ENCODE measurements around the gene SERPINB7. TPM values are rescaled to one million over a fixed set of nuclear protein-coding genes. Genes with fewer than 3 reads are reported as not detected.

SERPINB7 gene
- total RNA-seq, 1 experiment from 2014 or later: not detected

DNA sequence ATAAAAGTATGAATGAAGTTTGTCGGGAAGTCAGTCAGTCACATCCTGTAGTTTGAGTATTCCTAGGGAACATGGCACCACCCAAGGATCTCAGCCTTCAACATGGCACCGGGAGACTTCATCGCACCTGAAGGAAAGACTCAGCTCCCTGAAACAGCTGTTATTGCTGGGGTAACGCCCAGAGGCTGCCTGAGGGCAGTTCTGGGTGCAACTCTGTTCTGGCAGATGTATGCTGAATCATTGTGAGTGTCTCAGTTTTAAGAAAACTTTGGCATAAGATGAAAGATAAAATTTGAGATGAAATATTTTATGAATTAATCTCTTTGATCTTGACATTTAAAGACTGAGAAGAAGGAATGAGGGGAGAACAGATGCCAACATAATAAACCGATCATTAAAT lies 62.4 kb downstream of the SERPINB7 start:
- intact Hi-C loops (cut with micrococcal nuclease): no loop called here
- Histone ChIP-seq H3K27me3 (ENCODE audit: insufficient read depth, low read length) (no peaks in the 10 kb centered on the region), H3K4me3 (replicated peaks in 1 of 2; ENCODE audit: low read depth in 1 of 2, low read length in 2 of 2) (no peak overlapping the region), H2AFZ (ENCODE audit: low read depth, low read length, poor library complexity, severe bottlenecking) (no peak overlapping the region), H3K36me3 (ENCODE audit: control insufficient read depth in 1 of 2, insufficient read depth in 2 of 2, low read length in 2 of 2) (no peaks in the 10 kb centered on the region), H3K27ac (ENCODE audit: low read depth, low read length) (no peak overlapping the region), H4K20me1 (ENCODE audit: insufficient read depth) (no peaks in the 10 kb centered on the region; the same call in 1 of the 2 replicates), H3K9ac (ENCODE audit: low read length) (no peak overlapping the region), H3K9me2 (ENCODE audit: insufficient read depth) (no peaks in the 10 kb centered on the region), H3K4me2 (ENCODE audit: low read length) (no peak overlapping the region), H3K79me2 (ENCODE audit: insufficient read depth, low read length) (no peaks in the 10 kb centered on the region), H3K9me3 (ENCODE audit: control insufficient read depth in 1 of 2, insufficient read depth in 1 of 2, low read depth in 1 of 2, low read length in 2 of 2) (no peaks in the 10 kb centered on the region), H3K4me1 (ENCODE audit: control insufficient read depth in 1 of 2, insufficient read depth in 2 of 2, low read length in 2 of 2) (no peaks in the 10 kb centered on the region)
- ChIA-PET RAD21 (ENCODE audit: low non-redundant PET in 1 of 2, low total read pairs in 2 of 2, uncharacterized antibody in 2 of 2, unreplicated experiment in 2 of 2) (no interaction called here), CTCF (interaction anchor here (2.8 kb wide), 1 partner anchor 14 kb away, joined by 8 read pairs; no protein-coding TSS in a partner anchor), POLR2A (no interaction called here)
- TF ChIP-seq POLR2AphosphoS5 (IDR thresholded peaks at IDR 0.05; ENCODE audit: low read depth, low read length): no peak
- TF ChIP-seq POLR2A (IDR thresholded peaks at IDR 0.05; ENCODE audit: borderline replicate concordance, extremely low read depth, insufficient read depth, insufficient read length): no peak
- TF ChIP-seq SP1 (IDR thresholded peaks at IDR 0.05; ENCODE audit: low read depth): no peak
- ATAC-seq (no peak), DNase-seq (ENCODE audit: low read depth, low spot score) (no peak)
- no TSS peak for BruUV-seq (replicated peaks)

DNA sequence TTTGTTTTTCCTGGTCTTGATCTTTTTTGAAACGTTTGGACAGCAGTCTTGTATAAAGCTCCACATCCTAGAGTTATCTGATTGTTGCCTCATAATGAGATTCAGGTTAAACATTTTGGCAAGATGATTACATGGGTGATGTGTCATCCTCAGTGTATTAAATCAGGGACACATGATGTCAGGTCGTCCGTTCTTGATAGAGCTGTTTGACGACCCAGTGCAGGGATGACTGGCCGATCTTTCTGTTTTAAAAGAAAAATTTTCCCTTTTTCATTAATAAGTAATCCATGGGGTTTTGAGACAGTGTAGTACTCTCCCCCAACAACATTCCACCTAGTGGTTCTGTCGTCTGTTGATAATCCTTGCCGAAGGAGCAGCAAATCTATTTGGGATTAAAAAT lies 67.8 kb downstream of the SERPINB7 start:
- no peaks in the 10 kb centered on the region for H3K9me2 ChIP-seq (ENCODE audit: insufficient read depth)
- ATAC-seq (no peak), DNase-seq (ENCODE audit: low read depth, low spot score) (no peak)
- H3K27me3 ChIP-seq (ENCODE audit: insufficient read depth, low read length): no peaks in the 10 kb centered on the region
- intact Hi-C loops (cut with micrococcal nuclease): loop anchor here (10.0 kb wide), 1 partner anchor 498 kb away; no protein-coding TSS in a partner anchor
- RAD21 ChIA-PET (ENCODE audit: low non-redundant PET in 1 of 2, low total read pairs in 2 of 2, uncharacterized antibody in 2 of 2, unreplicated experiment in 2 of 2): interaction anchor here (0.7 kb wide), 2 partner anchors 325 kb away, joined by 3 read pairs; no protein-coding TSS in a partner anchor
- H2AFZ ChIP-seq (ENCODE audit: low read depth, low read length, poor library complexity, severe bottlenecking): no peak overlapping the region
- no peak overlapping the region for H3K4me3 ChIP-seq (replicated peaks in 1 of 2; ENCODE audit: low read depth in 1 of 2, low read length in 2 of 2)
- no peaks in the 10 kb centered on the region for H3K4me1 ChIP-seq (ENCODE audit: control insufficient read depth in 1 of 2, insufficient read depth in 2 of 2, low read length in 2 of 2)
- no peaks in the 10 kb centered on the region; the same call in 1 of the 2 replicates for H4K20me1 ChIP-seq (ENCODE audit: insufficient read depth)
- no peaks in the 10 kb centered on the region for H3K79me2 ChIP-seq (ENCODE audit: insufficient read depth, low read length)
- no peaks in the 10 kb centered on the region for H3K9me3 ChIP-seq (ENCODE audit: control insufficient read depth in 1 of 2, insufficient read depth in 1 of 2, low read depth in 1 of 2, low read length in 2 of 2)
- POLR2A ChIA-PET: no interaction called here
- no peak overlapping the region for H3K9ac ChIP-seq (ENCODE audit: low read length)
- BruUV-seq (replicated peaks): no TSS peak
- H3K27ac ChIP-seq (ENCODE audit: low read depth, low read length): no peak overlapping the region
- H3K36me3 ChIP-seq (ENCODE audit: control insufficient read depth in 1 of 2, insufficient read depth in 2 of 2, low read length in 2 of 2): no peaks in the 10 kb centered on the region
- no peak overlapping the region for H3K4me2 ChIP-seq (ENCODE audit: low read length)
- CTCF ChIA-PET: interaction anchor here (0.7 to 2.5 kb wide), 8 partner anchors 19 to 827 kb away, joined by 3 to 32 read pairs (median 4); no protein-coding TSS in a partner anchor
- TF ChIP-seq EGR1 (IDR thresholded peaks at IDR 0.05; ENCODE audit: low read depth): no peak
- no peak for TF ChIP-seq SP1 (IDR thresholded peaks at IDR 0.05; ENCODE audit: low read depth)
- TF ChIP-seq, protein P1, sequence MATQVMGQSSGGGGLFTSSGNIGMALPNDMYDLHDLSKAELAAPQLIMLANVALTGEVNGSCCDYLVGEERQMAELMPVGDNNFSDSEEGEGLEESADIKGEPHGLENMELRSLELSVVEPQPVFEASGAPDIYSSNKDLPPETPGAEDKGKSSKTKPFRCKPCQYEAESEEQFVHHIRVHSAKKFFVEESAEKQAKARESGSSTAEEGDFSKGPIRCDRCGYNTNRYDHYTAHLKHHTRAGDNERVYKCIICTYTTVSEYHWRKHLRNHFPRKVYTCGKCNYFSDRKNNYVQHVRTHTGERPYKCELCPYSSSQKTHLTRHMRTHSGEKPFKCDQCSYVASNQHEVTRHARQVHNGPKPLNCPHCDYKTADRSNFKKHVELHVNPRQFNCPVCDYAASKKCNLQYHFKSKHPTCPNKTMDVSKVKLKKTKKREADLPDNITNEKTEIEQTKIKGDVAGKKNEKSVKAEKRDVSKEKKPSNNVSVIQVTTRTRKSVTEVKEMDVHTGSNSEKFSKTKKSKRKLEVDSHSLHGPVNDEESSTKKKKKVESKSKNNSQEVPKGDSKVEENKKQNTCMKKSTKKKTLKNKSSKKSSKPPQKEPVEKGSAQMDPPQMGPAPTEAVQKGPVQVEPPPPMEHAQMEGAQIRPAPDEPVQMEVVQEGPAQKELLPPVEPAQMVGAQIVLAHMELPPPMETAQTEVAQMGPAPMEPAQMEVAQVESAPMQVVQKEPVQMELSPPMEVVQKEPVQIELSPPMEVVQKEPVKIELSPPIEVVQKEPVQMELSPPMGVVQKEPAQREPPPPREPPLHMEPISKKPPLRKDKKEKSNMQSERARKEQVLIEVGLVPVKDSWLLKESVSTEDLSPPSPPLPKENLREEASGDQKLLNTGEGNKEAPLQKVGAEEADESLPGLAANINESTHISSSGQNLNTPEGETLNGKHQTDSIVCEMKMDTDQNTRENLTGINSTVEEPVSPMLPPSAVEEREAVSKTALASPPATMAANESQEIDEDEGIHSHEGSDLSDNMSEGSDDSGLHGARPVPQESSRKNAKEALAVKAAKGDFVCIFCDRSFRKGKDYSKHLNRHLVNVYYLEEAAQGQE (IDR thresholded peaks at IDR 0.05; ENCODE audit: low read depth): no peak
- no peak for TF ChIP-seq ZNF274 (IDR thresholded peaks at IDR 0.05; ENCODE audit: low read depth, low read length)
- TF ChIP-seq POLR2A (IDR thresholded peaks at IDR 0.05; ENCODE audit: borderline replicate concordance, extremely low read depth, insufficient read depth, insufficient read length): no peak
- TF ChIP-seq EZH2phosphoT487 (IDR thresholded peaks at IDR 0.05; ENCODE audit: borderline replicate concordance): no peak
- no peak for TF ChIP-seq SIN3A (IDR thresholded peaks at IDR 0.05; ENCODE audit: low read depth)
- TF ChIP-seq ZFX (IDR thresholded peaks at IDR 0.05): no peak
- no peak for TF ChIP-seq EZH2 (IDR thresholded peaks at IDR 0.05)
- TF ChIP-seq ELF1 (IDR thresholded peaks at IDR 0.05; ENCODE audit: borderline replicate concordance, low read depth): no peak
- TF ChIP-seq RAD21 (IDR thresholded peaks at IDR 0.05; ENCODE audit: low read depth): no peak
- TF ChIP-seq SRF (IDR thresholded peaks at IDR 0.05; ENCODE audit: low read depth): no peak
- TF ChIP-seq, protein P2, sequence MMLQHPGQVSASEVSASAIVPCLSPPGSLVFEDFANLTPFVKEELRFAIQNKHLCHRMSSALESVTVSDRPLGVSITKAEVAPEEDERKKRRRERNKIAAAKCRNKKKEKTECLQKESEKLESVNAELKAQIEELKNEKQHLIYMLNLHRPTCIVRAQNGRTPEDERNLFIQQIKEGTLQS (IDR thresholded peaks at IDR 0.05): no peak
- no peak for TF ChIP-seq TCF7L2 (IDR thresholded peaks at IDR 0.05; ENCODE audit: borderline replicate concordance, extremely low read depth, insufficient read depth, insufficient read length)
- TF ChIP-seq, protein P3, sequence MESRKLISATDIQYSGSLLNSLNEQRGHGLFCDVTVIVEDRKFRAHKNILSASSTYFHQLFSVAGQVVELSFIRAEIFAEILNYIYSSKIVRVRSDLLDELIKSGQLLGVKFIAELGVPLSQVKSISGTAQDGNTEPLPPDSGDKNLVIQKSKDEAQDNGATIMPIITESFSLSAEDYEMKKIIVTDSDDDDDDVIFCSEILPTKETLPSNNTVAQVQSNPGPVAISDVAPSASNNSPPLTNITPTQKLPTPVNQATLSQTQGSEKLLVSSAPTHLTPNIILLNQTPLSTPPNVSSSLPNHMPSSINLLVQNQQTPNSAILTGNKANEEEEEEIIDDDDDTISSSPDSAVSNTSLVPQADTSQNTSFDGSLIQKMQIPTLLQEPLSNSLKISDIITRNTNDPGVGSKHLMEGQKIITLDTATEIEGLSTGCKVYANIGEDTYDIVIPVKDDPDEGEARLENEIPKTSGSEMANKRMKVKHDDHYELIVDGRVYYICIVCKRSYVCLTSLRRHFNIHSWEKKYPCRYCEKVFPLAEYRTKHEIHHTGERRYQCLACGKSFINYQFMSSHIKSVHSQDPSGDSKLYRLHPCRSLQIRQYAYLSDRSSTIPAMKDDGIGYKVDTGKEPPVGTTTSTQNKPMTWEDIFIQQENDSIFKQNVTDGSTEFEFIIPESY (IDR thresholded peaks at IDR 0.05; ENCODE audit: extremely low read depth, insufficient replicate concordance, low read length): no peak
